ENCODE measurements around the gene FARP1. TPM values are rescaled to one million over a fixed set of nuclear protein-coding genes. Genes with fewer than 3 reads are reported as not detected.

FARP1 gene
- total and polyA plus RNA-seq, 10 of the 15 experiments (the other 5 are each of a cell fraction or from before 2014, with no cell fraction given) = 0.17 to 6.9 (median 0.68) TPM

GRCh38 chr13:98365302-98365701 lies 222.4 kb downstream of the FARP1 start:
- Histone ChIP-seq H3K27me3 (replicated peaks in 1 of 2; ENCODE audit: control insufficient read depth in 2 of 2, insufficient read depth in 2 of 2, low read length in 1 of 2) (no peaks in the 10 kb centered on the region), H2AFZ (ENCODE audit: control insufficient read depth, low read depth, low read length) (no peak overlapping the region), H3K36me3 (ENCODE audit: control insufficient read depth in 2 of 2, insufficient read depth in 2 of 2, low read length in 1 of 2) (no peaks in the 10 kb centered on the region), H3K9ac (ENCODE audit: control insufficient read depth, insufficient read depth, low read length) (no peak overlapping the region), H3K27ac (ENCODE audit: control insufficient read depth, insufficient read depth) (no peak overlapping the region), H3K4me2 (ENCODE audit: control insufficient read depth, insufficient read depth) (no peak overlapping the region), H4K20me1 (ENCODE audit: control insufficient read depth, insufficient read depth) (no peaks in the 10 kb centered on the region), H3K79me2 (ENCODE audit: control insufficient read depth, insufficient read depth, low read length) (no peaks in the 10 kb centered on the region), H3K4me3 (no peak overlapping the region), H3K9me3 (replicated peaks; ENCODE audit: control insufficient read depth, insufficient read depth, low read length) (no peaks in the 10 kb centered on the region), H3K4me1 (ENCODE audit: control insufficient read depth, insufficient read depth, low read length) (no peaks in the 10 kb centered on the region; the same call in 1 of the 2 replicates)
- no peak for TF ChIP-seq IKZF2 (IDR thresholded peaks at IDR 0.05)
- FAIRE-seq = no peak
- ChIA-PET SMC1A (ENCODE audit: uncharacterized antibody, unreplicated experiment) (interaction anchor here (0.8 to 1.6 kb wide), 7 partner anchors 8 to 84 kb away, joined by 3 to 5 read pairs (median 3); no protein-coding TSS in a partner anchor), POLR2A (no interaction called here), CTCF (interaction anchor here (0.6 to 0.8 kb wide), 2 partner anchors 80 to 125 kb away, joined by 3 read pairs; no protein-coding TSS in a partner anchor), RAD21 (ENCODE audit: unreplicated experiment) (no interaction called here)
- 40% methylated on average over 3 of the region's 3 CpGs for WGBS (ENCODE audit: insufficient coverage, insufficient replicate concordance, low lambda C conversion rate, missing lambda C conversion rate)
- no peak for DNase-seq (ENCODE audit: low read depth, low spot score)
- ATAC-seq = no peak
- intact Hi-C loops (cut with micrococcal nuclease; ENCODE audit: unreplicated experiment) = no loop called here
- in situ Hi-C loops (cut with MboI) = no loop called here
- no TSS peak for BruUV-seq (replicated peaks)

DNA sequence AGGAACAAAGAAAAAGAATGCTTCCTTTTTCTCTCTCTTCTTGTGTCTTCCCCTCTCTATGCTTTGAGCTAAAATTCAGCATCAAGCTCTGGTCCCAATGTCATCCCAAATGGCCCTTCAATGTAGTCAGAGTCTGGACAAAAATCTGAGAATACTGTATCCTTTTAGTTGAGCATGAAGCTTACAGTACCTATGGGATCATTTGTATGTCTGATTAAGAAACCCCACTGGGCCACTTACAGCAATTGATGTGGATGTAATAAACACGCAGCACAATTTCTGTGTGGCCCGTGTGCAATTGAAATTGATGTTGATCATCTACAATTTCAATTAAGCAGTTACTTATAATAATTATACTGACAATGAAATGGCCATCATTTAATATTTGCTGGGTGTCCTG lies 223.1 kb downstream of the FARP1 start:
- Histone ChIP-seq H3K9ac (ENCODE audit: control insufficient read depth, insufficient read depth, low read length) (no peak overlapping the region), H3K27me3 (replicated peaks in 1 of 2; ENCODE audit: control insufficient read depth in 2 of 2, insufficient read depth in 2 of 2, low read length in 1 of 2) (no peaks in the 10 kb centered on the region), H3K9me3 (replicated peaks; ENCODE audit: control insufficient read depth, insufficient read depth, low read length) (no peaks in the 10 kb centered on the region), H3K79me2 (ENCODE audit: control insufficient read depth, insufficient read depth, low read length) (no peaks in the 10 kb centered on the region), H3K4me1 (ENCODE audit: control insufficient read depth, insufficient read depth, low read length) (no peaks in the 10 kb centered on the region; the same call in 1 of the 2 replicates), H4K20me1 (ENCODE audit: control insufficient read depth, insufficient read depth) (no peaks in the 10 kb centered on the region), H3K4me2 (ENCODE audit: control insufficient read depth, insufficient read depth) (no peak overlapping the region), H3K27ac (ENCODE audit: control insufficient read depth, insufficient read depth) (no peak overlapping the region), H3K36me3 (ENCODE audit: control insufficient read depth in 2 of 2, insufficient read depth in 2 of 2, low read length in 1 of 2) (no peaks in the 10 kb centered on the region), H2AFZ (ENCODE audit: control insufficient read depth, low read depth, low read length) (no peak overlapping the region), H3K4me3 (no peak overlapping the region)
- intact Hi-C loops (cut with micrococcal nuclease; ENCODE audit: unreplicated experiment) = no loop called here
- ChIA-PET RAD21 (ENCODE audit: unreplicated experiment) (no interaction called here), CTCF (interaction anchor here (0.8 kb wide), 1 partner anchor 79 kb away, joined by 3 read pairs; no protein-coding TSS in a partner anchor), SMC1A (ENCODE audit: uncharacterized antibody, unreplicated experiment) (interaction anchor here (1.1 to 1.5 kb wide), 4 partner anchors 12 to 85 kb away, joined by 3 to 4 read pairs (median 4); no protein-coding TSS in a partner anchor), POLR2A (no interaction called here)
- ATAC-seq (no peak), FAIRE-seq (no peak), DNase-seq (ENCODE audit: low read depth, low spot score) (no peak)
- BruUV-seq (replicated peaks) = no TSS peak
- in situ Hi-C loops (cut with MboI) = no loop called here
- 65% methylated on average over 2 of the region's 2 CpGs for whole genome bisulfite sequencing (ENCODE audit: insufficient coverage, insufficient replicate concordance, low lambda C conversion rate, missing lambda C conversion rate)
- TF ChIP-seq PAX5 (IDR thresholded peaks at IDR 0.05; ENCODE audit: borderline replicate concordance, low read depth, low read length) = no peak
- TF ChIP-seq E2F4 (IDR thresholded peaks at IDR 0.05; ENCODE audit: low read depth, low read length) = no peak
- TF ChIP-seq, protein P1, sequence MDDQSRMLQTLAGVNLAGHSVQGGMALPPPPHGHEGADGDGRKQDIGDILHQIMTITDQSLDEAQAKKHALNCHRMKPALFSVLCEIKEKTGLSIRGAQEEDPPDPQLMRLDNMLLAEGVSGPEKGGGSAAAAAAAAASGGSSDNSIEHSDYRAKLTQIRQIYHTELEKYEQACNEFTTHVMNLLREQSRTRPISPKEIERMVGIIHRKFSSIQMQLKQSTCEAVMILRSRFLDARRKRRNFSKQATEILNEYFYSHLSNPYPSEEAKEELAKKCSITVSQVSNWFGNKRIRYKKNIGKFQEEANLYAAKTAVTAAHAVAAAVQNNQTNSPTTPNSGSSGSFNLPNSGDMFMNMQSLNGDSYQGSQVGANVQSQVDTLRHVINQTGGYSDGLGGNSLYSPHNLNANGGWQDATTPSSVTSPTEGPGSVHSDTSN (IDR thresholded peaks at IDR 0.05; ENCODE audit: insufficient replicate concordance, low read depth, low read length) = no peak
- no peak for TF ChIP-seq CHD1 (IDR thresholded peaks at IDR 0.05; ENCODE audit: low read depth, low read length)
- TF ChIP-seq HDAC6 (IDR thresholded peaks at IDR 0.05; ENCODE audit: unreplicated experiment) = no peak
- no peak for TF ChIP-seq FOS (IDR thresholded peaks at IDR 0.05; ENCODE audit: borderline replicate concordance, extremely low read depth, insufficient read length)
- TF ChIP-seq, protein P2, sequence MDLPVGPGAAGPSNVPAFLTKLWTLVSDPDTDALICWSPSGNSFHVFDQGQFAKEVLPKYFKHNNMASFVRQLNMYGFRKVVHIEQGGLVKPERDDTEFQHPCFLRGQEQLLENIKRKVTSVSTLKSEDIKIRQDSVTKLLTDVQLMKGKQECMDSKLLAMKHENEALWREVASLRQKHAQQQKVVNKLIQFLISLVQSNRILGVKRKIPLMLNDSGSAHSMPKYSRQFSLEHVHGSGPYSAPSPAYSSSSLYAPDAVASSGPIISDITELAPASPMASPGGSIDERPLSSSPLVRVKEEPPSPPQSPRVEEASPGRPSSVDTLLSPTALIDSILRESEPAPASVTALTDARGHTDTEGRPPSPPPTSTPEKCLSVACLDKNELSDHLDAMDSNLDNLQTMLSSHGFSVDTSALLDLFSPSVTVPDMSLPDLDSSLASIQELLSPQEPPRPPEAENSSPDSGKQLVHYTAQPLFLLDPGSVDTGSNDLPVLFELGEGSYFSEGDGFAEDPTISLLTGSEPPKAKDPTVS (IDR thresholded peaks at IDR 0.05; ENCODE audit: low read depth, low read length) = no peak
- no peak for TF ChIP-seq ZNF24 (IDR thresholded peaks at IDR 0.05)
- no peak for TF ChIP-seq TCF3 (IDR thresholded peaks at IDR 0.05; ENCODE audit: borderline replicate concordance, insufficient read depth, low read depth, low read length)
